NOMO-1 treated with dmso at 0.1 percent for 144 hours (cell line): ENCODE measurements around the gene NUP37.

Source experiments
- DNase-seq: peaks from one replicate; lab custom pipeline; 2025; ENCODE audit not compliant: unreplicated experiment; lab: John Stamatoyannopoulos, UW

NUP37 gene

GRCh38 chr12:102033991-102034745 is 85.7 kb downstream of the NUP37 start:
- DNase-seq, result no peak

GRCh38 chr12:102031852-102032251 is 88.1 kb downstream of the NUP37 start:
- no peak for DNase-seq

- no peak for DNase-seq
Measured at GRCh38 chr12:102029141-102029540, 90.8 kb downstream of the NUP37 start.

- DNase-seq, result no peak
Measured at GRCh38 chr12:102026728-102027127, 93.2 kb downstream of the NUP37 start.

GRCh38 chr12:102024765-102025164 is 95.1 kb downstream of the NUP37 start:
- DNase-seq, result no peak

- DNase-seq, result no peak
Measured at GRCh38 chr12:102023343-102023930, 96.5 kb downstream of the NUP37 start.
